ENCODE data around the gene ELK3. TPM values are rescaled to one million over a fixed set of nuclear protein-coding genes. Genes with fewer than 3 reads are reported as not detected.

Gene ELK3
- total RNA-seq, 1 donor from 2014 or later, result 29.1 TPM

- no peak for ATAC-seq
- H3K4me3 ChIP-seq, result no peak overlapping the region
- H3K27ac ChIP-seq, result no peak overlapping the region
- intact Hi-C loops (cut with DNase I), result no loop called here
- peaks cover 59% of the 10 kb centered on the region for H3K36me3 ChIP-seq
- no peaks in the 10 kb centered on the region for H3K9me3 ChIP-seq
- no peak for TF ChIP-seq CTCF (IDR thresholded peaks at IDR 0.05)
- no peak for DNase-seq
- H3K4me1 ChIP-seq, result no peaks in the 10 kb centered on the region
- no peaks in the 10 kb centered on the region for H3K27me3 ChIP-seq (ENCODE audit: low read depth)
Measured at GRCh38 chr12:96271469-96272199, 77.5 kb downstream of the ELK3 start.

GRCh38 chr12:96274331-96274730 is 80.2 kb downstream of the ELK3 start:
- H3K4me3 ChIP-seq, result no peak overlapping the region
- no peak for TF ChIP-seq CTCF (IDR thresholded peaks at IDR 0.05)
- intact Hi-C loops (cut with DNase I), result no loop called here
- H3K27me3 ChIP-seq (ENCODE audit: low read depth), result no peaks in the 10 kb centered on the region
- no peaks in the 10 kb centered on the region for H3K9me3 ChIP-seq
- ATAC-seq (no peak), DNase-seq (no peak)
- no peaks in the 10 kb centered on the region for H3K4me1 ChIP-seq
- peaks cover 44% of the 10 kb centered on the region for H3K36me3 ChIP-seq
- H3K27ac ChIP-seq, result no peak overlapping the region

GRCh38 chr12:96285158-96285557 is 91.0 kb downstream of the ELK3 start:
- H3K36me3 ChIP-seq, result peaks cover 97% of the 10 kb centered on the region
- ATAC-seq, result no peak

GRCh38 chr12:96289067-96289466 is 94.9 kb downstream of the ELK3 start:
- intact Hi-C loops (cut with DNase I), result no loop called here
- Histone ChIP-seq H3K9me3 (no peaks in the 10 kb centered on the region), H3K27me3 (ENCODE audit: low read depth) (no peaks in the 10 kb centered on the region), H3K36me3 (peaks cover 73% of the 10 kb centered on the region), H3K27ac (no peak overlapping the region), H3K4me3 (no peak overlapping the region), H3K4me1 (no peaks in the 10 kb centered on the region)
- DNase-seq (no peak), ATAC-seq (no peak)
- no peak for TF ChIP-seq CTCF (IDR thresholded peaks at IDR 0.05)

More at GRCh38 chr12:96285158-96285557, 91.0 kb downstream of the ELK3 start:
- no peak for DNase-seq
- intact Hi-C loops (cut with DNase I), result no loop called here
- H3K9me3 ChIP-seq, result no peaks in the 10 kb centered on the region
- no peaks in the 10 kb centered on the region for H3K4me1 ChIP-seq
- no peaks in the 10 kb centered on the region for H3K27me3 ChIP-seq (ENCODE audit: low read depth)
- H3K27ac ChIP-seq, result no peak overlapping the region
- no peak for TF ChIP-seq CTCF (IDR thresholded peaks at IDR 0.05)
- no peak overlapping the region for H3K4me3 ChIP-seq

GRCh38 chr12:96293093-96293492 is 98.9 kb downstream of the ELK3 start:
- Histone ChIP-seq H3K9me3 (no peaks in the 10 kb centered on the region), H3K36me3 (peaks cover 60% of the 10 kb centered on the region), H3K27ac (no peak overlapping the region), H3K4me3 (no peak overlapping the region), H3K27me3 (ENCODE audit: low read depth) (no peaks in the 10 kb centered on the region), H3K4me1 (no peaks in the 10 kb centered on the region)
- DNase-seq (no peak), ATAC-seq (no peak)
- TF ChIP-seq CTCF (IDR thresholded peaks at IDR 0.05), result no peak
- intact Hi-C loops (cut with DNase I), result no loop called here

All from lower lobe of right lung (tissue), 2 donors.